HK-2 (cell line): ENCODE results near the gene DPYD.

Source experiments
- DNase-seq: peaks from one replicate; pipeline ENCODE4 v3.0.0-alpha.2; 2018; ENCODE audit not compliant: unreplicated experiment

The DPYD gene

DNA sequence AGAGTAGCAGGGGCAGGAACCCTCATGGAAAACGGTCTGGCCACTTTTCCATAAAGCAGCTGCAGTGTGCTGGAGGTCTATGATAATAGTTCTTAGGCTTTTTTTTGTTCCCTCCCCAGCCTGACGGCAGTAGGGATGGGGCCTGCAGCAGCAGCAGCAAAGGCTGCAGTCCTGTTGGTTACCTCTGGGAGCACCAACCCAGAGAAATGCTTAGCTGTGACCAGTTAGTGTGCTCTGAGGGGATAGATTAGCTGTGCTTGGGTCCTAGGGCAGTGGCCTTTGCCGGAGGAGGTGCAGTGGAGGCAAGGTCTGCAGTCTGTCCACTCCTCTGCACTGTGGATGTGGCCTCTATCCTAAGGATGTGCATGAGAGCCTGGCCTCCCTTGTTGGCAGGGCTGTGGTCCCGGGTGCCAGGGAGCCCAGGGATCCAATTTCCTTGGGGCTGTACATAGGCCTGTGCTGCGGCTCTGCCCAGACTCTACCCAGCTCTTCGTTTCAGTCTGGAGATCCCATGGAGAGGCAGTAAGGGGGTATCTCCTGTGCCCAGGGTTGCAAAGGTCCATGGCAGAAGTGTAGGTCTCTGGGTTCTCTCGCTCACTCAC lies 876.6 kb downstream of the DPYD start:
- no peak for DNase-seq

DNA sequence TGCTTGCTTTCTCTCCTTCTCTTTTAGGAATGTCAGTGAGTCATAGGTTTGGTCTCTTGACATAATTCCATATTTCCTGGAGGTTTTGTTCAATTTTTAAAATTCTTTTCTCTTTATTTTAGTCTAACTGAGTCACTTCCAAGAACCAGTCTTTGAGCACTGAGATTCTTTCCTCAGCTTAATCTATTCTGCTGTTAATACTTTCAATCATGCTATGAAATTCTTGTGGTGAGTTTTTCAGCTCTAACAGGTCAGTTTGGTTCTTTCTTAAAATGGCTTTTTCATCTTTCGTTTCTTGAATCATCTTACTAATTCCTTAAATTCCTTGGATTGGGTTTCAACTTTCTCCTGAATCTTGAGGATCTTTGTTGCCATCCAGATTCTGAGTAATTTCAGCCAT lies 878.3 kb downstream of the DPYD start:
- no peak for DNase-seq

DNA sequence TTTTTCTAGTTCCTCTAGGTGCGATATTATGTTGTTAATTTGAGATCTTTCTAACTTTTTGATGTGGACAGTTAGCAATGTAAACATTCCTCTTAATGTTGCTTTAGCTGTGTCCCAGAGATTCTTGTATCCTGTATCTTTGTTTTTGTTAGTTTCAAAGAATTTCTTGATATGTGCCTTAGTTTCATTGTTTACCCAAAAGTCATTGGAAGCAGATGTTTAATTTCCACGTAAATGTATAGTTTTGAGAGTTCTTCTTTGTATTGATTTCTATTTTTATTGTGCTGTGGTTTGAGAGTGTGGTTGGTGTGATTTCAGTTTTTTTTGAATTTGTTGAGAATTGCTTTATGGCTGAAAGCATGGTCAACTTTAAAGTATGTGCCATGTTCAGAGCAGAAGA lies 879.8 kb downstream of the DPYD start:
- DNase-seq, result no peak

DNA sequence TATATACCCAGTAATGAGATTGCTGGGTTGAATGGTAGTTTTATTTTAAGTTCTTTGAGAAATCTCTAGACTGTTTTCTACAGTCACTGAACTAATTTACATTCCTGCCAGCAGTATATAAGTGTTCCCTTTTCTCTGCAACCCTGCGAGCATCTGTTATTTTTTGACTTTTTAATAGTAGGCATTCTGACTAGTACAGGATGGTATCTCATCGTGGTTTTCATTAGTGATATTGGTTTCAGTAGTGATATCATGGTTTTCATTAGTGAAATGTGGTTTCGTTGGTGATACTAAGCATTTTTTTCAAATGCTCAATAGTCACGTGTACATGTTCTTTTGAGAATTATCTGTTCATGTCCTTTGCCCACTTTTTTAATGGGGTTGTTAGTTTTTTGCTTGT lies 882.4 kb downstream of the DPYD start:
- DNase-seq, result no peak

DNA sequence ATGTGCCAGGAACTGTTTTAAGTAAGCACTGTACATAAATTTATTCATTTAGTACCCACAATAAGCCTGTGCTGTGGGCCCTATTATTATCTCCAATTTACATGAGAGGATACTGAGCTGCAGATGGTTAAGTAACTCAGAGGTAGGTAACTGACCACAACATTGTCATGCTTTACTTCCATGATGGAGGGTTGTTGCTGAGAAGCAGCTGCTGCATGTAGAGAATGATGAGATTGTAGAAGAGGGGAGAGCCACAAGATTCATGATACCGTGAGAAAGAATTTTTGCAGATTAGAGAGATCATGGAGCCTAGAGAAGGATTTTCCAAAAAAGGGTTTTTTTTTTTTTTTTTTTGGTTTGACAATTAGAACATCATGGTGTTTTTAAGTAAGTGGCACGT lies 886.2 kb downstream of the DPYD start:
- DNase-seq, result no peak

DNA sequence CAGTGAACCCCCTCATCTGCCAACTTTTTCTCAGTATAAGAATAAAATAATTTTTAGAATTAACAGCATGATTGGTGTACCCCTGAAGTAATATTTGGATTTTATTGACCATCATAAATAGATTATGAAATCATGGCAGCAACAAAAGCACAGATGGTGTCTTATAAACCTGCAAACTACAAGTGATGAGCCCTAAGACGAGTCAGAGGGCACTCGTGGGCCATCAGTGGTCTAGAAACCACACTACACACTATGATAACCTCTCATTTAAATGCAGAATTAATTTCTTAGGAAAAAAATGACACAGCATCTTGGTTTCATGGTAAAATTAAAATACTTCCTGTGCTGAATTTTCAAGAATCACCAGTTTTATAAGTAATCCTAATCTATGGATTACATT lies 886.9 kb downstream of the DPYD start:
- no peak for DNase-seq
